Stimulated activated CD4-positive, alpha-beta T cell treated with anti-CD3 and anti-CD28 coated beads, Interleukin-12 subunit alpha, Interleukin-12 subunit beta, amount 100 ng/mL, for 4 hours (primary cell): Measurements from ENCODE around the gene HMOX1.
"Not testable (repeated sequence)": the region's sequence is repeated elsewhere in the genome, so short reads cannot be mapped to it uniquely, and the experiment has no call there.

Source experiments
- DNase-seq: peaks from one replicate; pipeline ENCODE4 v3.0.0-alpha.2; 2020

Gene HMOX1

DNA sequence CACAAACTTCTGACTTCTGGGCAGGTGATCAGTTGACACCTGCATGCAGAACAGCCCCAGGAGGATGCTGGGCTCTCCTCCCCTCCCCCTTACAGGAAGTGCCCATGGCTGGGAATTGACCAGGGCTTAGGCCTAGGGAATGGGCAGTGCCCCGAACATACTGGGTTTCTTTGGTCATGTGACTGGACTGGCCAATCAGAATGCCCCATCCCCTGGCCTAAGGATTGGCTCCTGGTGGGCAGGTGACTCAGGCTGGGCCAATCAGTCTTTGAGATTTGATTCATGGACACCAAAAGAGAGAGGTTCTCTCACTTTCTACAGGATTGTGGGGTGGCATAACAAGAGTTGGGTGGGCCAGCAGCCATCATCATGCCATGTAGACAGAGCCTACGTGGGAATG, 56.2 kb downstream of the HMOX1 start:
- no peak for DNase-seq

DNA sequence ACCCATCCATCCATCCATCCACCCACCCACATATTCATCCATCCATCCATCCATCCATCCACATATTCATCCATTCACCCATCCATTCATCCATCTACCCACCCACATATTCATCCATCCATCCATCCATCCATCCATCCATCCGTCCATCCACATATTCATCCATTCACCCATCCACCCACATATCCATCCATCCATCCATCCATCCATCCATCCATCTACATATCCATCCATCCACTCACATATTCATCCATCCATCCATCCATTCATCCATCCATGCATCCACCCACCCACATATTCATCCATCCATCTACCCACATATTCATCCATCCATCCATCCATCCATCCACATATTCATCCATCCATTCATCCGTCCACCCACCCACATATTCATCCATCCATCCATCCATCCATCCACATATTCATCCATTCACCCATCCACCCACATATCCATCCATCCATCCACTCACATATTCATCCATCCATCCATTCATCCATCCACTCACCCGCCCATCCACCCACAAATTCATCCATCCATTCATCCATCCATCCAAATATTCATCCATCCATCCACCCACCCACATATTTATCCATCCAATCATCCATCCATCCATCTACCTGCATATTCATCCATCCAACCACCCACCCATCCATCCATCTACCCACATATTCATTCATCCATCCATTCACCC, 57.9 kb downstream of the HMOX1 start:
- DNase-seq = not testable (repeated sequence)

DNA sequence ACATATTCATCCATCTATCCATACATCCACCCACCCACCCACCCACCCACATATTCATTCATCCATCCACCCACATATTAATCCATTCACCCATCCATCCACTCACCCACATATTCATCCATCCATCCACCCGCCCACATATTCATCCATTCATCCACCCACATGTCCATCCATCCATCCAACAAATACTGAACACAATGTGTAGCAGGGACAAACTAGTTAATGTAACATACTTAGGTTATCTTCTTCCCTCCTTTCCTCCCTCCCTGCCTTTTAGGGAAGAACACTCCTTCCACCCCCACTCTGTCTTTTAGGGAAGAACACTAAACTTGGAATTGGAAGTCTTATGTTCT, 58.4 kb downstream of the HMOX1 start:
- DNase-seq = no peak

DNA sequence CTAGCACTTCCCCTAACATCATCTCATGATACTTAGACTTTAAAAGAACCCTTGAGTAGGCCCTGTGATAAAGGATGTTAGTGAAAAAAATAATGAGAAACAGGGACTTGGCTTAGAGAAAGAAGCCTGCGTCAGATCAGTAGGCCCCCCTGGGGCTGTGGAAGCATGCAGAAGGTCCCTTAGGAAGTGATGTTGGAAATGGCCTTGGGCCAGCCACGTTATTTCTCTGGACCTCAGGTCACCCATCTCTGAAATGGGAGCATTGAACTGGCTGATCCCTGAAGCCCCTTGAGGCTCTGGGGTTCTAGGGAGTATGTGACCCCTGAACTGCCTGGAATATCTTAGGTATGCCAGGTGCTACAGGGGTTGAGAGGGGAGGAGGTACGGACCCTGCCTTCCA, 59.2 kb downstream of the HMOX1 start:
- no peak for DNase-seq

DNA sequence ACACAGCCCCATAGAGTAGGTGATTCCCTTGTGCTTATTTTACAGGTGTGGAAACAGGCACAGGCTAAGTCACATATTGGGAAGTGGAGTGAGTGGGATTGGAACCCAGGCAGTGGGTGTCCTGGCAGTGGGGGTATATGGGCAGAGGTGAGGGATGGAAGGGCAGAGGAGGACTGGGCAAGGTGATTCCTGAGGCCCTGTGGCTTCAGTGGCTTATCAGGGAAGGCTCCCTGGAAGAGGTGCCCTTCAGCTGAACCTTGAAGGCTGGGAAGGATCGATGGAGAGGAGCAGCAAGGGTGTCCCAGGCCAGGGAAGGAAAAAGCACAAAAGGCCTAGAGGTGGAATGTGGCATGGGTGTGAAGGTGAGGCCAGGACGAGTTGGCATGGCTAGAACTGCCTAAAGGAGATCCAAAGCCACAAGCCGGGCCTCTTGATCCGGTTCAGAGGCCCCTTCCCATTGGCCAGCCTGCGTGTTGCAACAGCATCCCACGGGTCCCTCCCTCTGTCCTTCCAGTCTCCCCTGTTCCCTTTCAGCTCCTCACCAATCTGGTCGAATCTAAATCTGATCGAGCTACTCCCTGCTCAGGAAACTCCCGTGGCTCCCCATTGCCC, 60.7 kb downstream of the HMOX1 start:
- no peak for DNase-seq

DNA sequence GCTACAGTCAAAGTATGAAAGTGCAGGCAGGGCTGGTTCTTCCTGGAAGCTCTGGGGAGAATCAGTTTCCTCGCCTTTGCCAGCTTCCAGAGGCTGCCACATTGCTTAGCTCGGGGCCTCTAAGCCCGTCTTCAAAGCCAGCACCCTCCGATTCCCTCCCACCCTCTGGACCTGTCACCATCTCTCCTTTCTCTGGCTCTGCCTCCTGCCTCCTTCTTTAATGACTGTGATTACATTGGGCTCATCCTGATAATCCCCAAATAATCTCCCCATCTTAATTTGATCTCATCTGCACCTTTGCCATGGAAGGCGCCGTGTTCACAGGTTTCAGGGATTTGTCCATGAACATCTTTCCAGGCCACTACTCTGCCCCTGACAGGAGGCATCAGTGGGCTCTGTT, 61.6 kb downstream of the HMOX1 start:
- no peak for DNase-seq

DNA sequence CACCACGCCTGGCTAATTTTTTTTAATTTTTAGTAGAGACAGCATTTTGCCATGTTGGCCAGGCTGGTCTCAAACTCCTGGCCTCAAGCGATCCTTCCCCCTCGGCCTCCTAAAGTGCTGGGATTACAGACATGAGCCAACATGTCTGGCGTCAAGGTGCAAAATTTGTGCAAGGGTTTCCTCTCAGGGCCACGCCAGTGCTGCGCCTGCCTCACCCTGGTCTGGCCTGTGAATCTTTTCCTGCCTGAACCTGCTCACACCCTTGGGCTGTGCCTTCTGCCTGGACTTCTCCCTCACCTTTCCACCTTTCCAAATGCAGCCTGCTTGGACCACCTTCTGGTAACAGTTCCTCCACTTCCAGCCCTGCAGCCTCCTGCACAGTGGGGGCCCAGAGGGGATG, 62.4 kb downstream of the HMOX1 start:
- no peak for DNase-seq
